OCI-M1 (cell line): Measurements from ENCODE around the gene S100A7A.
"Not testable (repeated sequence)": the region's sequence is repeated elsewhere in the genome, so short reads cannot be mapped to it uniquely, and the experiment has no call there.

Source experiments
- DNase-seq: peaks from one replicate; lab custom pipeline; 2025; lab: John Stamatoyannopoulos, UW

The S100A7A gene

DNA sequence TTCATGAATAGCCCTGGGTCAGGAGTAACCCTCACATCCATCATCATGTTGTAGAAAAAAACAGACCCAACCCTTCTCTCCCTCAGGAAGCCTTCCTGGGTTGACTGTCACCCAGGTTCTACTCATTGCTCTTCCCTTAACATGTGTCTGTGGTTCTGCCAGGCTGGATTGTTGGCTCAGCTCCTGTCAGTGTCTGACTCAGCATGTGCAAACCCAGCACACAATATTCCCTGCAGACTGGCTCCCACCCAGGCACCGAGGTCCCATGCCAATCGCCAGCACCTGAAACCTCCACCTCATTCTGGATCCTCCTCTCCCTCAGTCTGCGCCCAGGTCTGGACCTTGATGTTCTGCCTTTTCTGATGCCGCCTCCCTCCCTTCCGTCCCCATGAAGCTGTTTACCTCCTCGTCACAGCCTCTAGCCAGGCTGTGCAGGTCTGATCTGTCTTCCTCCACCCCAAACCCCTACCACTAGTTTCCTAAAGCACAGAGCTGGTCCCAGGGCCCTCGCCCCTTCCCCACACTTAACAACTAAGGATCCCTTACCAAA, 21.1 kb upstream of the S100A7A start:
- DNase-seq, result no peak

DNA sequence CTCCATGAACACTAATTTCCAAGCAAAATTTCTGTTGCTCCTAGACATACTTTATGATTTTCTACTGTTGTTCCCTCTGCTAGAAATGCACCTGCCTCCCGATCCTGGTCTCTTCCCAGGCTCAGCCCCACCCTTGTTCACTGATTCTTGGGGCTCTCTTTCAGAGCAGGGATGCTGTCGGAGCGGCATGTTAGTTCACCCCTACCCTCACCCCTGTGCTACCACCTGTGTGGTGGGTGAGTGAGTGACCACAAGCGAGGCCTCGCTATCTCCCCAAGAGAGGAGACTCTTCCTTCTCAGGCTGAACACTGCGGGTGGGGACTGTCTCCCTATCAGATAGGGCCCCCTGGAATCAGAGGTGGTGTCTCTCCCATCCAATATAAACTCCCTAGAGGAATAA, 20.5 kb upstream of the S100A7A start:
- DNase-seq, result no peak

DNA sequence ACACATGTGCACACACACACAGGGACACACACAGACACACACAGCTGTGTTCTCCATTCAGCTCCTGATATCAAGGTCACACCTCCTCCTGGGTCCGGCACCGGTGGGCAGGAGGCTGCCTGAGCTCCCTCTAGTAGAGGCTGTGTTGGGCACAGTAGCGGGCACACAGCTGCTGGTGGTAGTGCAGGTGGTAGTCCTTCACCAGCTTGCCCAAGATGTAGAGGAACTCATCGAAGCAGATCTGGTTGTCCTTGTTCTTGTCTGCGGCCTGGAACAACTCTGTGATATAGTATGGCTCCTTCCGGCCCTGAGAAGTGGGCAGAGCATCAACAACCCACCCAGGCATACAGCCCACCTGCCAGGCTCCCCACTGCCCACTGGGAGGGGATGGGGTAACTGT, 19.9 kb upstream of the S100A7A start:
- DNase-seq, result no peak

DNA sequence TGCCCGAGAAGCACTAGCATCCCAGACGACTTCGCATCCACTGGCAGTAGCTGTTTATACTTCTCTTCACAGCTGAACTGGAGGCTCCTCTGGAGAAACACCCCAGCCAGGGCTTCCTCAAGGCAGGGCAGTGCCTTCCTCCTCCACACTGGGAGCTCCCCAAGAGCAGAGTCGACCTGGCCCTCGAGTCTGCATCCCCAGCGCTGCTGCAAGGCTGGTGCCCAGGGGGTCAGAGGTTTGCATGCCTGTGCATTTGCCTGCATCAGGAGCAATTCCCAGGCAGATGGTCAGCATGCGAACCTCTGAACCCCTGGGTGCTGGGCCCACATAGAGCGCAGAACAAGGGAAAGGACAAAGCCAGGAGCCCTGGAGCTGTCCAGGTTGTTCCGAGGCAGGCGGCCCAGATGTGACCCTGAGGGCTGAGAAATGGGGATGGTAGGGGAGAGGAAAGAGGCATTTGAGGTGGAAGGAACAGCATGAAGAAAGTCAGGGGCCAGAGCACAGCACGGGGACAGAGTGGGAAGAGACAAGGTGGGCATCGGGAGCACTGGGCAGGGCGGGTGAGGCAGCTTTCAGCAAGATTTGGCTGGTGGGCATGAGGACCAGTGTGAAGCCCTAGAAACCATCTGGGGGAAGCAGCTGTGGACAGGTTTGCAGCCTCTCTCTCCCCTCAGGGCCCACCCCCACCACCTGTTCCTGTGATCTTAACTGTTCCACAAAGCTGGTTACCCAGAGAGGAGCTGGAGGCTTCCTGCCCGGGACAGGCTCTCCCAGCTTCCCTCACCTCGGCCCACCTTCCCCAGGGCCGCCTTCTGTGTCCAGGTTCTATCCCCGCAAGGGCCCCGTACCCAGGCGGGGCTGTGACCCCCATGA, 19.0 kb upstream of the S100A7A start:
- DNase-seq, result no peak

DNA sequence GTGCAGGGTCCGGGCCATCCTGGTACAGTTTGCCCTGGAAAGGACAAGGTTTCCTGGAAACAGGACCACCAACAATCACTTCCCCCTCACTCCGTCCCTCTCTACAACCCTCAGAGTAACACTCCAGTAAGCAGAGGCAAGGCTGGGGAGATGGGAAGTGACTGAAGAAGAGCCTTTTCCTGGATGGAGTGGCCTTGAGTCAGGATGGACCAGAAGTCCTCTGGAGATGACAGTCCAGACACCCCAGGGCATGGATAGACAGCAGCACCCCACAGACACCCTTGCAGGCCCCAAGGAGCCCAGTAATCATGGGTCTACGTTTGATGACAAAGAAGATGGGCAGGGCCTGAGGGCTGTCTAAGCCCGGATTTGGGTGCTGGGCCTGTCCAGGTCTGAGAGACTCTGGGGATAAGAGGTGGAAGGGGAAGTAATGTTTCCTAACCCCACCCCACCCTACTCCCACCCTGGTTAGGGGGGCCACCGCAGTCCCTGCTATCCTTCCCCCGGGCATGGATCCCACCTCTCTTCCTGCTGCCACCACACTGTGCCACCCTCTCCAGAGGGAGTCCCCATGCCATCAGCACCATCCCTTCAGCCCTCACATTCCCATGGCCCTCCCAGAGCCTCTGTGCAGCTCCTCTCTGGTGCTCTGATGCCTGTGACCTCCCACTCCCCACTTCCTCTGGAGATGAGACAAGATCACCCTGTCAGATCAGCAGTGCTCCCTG, 18.2 kb upstream of the S100A7A start:
- no peak for DNase-seq

DNA sequence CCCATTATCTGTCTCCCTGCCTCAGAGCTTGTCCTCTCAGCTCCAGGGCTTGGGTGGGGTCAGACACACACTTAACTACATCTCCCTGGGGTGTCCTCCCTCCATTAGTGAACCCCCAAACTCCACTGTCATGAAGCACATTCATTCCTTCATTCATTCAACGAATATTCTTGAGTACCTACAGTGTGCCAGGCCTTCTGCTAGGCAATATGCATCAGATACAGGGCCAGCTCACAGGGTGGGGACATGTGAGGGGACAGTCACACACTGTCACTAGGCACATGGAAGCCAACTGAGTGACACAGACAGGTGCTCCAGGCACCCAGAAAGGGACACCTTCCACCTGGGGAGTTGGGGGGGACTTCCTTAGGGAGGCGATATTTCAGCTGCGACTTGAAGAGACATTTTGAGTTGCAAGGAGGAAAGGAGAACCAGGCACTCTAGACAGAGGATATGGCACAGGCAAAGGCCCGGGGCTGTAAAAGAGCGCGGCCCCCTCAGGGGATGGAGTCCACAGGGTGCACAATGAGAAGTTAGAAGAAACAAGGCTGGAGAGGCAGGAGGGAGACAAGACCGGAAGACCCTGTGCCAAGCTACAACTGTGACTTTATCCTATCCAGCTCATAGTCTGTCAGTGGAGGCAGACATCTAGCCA, 16.8 kb upstream of the S100A7A start:
- no peak for DNase-seq

DNA sequence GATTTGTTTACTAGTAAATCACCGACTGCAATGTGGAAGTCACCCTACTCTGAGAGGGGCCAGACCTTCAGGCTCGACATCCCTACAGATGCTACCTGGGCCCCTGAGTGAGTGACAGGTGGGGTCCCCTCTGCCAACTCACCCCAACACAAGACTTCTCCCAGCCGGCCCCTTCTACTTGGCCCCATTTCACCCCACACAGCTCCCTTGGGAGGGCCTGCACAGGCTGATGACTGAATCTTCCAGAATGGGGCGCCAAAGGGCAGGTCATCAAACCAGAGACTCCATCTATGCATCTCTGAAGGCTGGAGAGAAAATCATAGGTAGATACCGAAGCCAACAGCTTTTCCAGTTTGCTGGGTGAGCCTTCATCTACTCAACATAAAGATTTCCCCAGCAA, 16.1 kb upstream of the S100A7A start:
- peak; percentile 51 for DNase-seq

DNA sequence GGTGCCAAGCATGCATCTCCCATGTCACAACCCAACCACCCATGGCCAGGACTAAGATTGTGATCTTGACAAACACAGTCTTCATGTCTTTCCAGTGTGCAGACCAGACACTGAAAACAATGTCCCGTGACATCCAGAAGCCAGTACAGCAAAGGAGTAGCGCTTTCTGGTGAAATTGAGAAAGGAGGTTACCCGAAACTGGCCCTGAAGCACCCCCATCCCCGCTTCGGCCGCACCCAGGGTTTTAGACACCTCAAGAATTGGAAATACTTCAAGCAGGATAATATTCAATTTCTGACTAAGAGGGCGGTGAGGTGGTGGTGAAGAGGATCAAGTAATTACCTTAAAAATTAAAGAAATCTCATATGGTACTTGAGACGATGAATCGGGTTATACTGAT, 14.9 kb upstream of the S100A7A start:
- DNase-seq, result no peak

DNA sequence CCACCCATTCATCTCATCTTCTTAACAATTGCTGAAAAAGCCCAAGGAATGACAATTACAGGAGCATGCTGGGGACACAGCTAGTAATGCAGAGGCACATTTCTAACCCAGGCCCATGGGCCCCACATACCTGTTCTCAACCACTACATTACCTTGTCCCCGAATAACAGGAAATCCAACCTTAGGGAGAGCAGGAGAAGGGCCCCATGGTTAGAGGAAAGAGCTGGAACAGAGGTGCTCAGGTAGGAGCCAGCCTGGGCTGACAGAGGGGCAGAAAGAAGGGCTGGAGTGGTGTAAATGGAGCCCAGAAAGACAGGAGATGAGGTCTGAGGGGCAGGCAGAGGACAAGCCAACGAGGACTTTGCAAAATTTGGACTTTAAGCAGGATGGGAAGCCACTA, 14.1 kb upstream of the S100A7A start:
- no peak for DNase-seq

DNA sequence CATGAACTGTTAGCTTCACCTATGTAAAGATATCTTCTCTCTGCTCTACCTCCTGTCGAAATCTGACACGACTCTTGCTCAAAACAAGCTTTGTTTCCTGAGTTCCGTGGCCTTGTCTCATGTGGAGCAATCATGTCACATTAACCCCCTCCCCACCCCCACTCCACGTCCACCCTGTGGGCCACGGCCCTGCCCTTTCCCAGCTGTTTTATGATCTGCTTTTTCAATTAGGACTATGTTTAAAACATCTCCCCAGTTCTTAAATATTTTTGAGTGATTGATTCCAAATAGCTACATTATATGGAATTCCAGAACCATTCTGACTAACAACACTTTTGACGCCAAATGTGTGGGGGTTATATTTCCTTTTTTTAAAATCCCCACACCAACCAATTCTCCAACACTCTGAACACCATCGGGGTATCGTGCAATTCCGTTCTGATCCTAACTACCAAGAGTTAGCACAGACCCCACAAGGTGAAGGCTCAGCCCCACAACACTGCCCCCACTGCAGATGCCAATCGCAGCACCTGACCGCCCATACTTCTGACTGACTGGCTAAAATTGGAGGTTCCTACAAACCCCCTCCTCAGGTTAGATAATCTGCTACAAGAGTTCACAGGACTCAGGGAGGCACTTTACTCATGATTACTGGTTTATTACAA, 12.8 kb upstream of the S100A7A start:
- no peak for DNase-seq

DNA sequence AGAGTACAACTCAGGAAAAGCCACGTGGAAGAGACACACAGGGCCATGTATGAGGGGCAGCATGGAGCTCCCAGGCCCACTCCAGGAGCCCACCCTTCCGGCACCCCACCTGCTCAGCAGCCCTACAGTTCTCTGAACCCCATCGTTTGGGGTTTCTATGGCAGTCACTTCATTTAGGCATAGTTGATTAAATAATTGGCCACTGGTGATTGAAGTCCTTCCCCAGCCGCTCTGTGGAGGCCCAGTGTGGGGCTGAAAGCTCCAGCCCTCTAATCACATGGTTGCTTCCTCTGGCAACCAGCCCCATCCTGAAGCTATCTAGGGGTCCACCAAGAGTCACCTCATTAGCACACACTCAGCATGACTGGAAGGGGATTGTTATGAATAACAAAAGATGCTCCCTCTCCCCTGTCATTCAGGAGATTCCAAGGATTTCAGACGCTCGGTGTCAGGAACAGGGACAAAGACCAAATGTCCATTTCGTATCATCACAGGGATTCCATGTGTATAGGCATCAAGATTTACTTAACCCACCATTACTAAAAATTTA, 12.2 kb upstream of the S100A7A start:
- no peak for DNase-seq

DNA sequence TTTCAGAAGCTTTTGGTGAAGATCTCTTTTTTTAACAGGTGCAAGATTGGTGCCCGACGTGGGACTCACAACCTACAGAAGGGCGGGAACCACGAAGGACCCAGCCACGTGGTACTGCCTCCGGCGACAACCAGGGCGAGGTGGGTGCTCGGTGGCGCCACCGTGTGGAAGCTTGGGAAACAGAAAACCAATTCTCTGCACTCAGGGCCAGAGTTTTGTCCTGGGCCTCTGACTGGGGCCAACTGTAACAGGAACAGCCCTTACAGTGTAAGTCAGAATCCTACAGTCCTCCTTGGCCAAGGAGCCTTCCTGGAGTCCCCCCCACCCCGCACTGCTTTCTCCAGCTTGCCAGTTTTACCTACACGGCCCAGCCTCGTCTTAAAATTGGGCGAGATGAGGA, 11.6 kb upstream of the S100A7A start:
- peak; percentile 83 for DNase-seq

DNA sequence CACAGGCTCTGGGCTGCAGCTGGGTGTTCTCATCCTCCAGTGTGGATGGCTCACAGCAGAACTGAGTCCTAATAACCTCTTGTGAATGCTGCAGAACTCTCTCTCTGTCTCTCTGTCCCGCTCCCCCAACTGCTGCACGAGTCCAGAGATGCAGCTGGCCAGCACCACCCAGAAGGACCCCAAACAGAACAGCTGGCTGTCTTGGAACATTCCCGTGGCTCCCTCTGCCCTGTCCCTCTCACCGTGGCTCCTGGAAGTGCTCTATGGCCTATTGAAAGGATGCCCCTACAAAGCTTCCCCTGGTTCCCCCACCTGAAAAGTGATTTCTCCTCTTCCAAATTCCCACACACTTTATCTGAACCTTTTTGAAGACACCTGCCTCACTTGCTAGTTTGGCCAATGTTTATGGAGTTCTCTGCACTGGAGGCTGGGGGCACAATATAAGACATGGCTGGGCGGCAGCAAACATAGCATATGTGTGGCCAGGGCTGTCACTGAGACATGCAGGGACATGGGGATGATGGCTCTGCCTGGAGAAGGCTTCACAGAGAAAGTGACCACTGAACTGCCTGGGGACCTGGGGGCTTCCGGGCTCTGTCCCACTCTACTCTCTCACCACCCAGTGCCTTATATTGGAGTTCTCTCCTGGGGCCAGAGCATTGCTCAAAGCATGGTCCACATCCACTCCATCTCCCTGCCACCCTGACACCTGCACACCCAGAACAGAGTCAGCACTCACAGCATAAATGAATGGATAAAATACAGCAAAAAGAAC, 10.3 kb upstream of the S100A7A start:
- not testable (repeated sequence) for DNase-seq

DNA sequence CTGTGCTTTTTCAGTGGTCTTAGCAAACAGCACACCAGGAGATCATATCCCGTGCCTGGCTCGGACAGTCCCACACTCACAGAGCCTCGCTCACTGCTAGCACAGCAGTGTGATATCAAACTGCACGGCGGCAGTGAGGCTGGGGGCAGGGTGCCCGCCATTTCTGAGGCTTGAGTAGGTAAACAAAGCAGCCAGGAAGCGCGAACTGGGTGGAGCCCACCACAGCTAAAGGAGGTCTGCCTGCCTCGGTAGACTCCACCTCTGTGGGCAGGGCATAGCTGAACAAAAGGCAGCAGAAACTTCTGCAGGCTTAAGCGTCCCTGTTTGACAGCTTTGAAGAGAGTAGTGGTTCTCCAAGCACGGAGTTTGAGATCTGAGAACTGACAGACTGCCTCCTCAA, 9.0 kb upstream of the S100A7A start:
- not testable (repeated sequence) for DNase-seq

DNA sequence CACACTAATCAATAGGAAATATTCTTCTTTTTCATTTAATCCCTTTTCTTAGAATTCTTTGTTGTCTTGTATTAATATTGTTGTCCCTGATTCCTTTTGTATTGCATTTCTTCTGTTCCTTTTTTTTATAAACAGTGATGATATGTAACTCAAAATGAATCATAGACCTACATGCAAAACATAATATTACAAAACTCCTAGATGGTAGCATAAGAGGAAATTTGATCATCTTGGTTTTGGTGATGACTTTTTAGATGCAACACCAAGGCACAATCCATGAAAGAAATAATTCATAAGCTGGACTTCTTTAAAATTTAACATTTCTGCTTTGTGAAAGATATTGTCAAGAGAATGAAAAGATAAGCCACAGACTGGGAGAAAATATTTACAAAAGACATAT, 2.4 kb upstream of the S100A7A start:
- not testable (repeated sequence) for DNase-seq

DNA sequence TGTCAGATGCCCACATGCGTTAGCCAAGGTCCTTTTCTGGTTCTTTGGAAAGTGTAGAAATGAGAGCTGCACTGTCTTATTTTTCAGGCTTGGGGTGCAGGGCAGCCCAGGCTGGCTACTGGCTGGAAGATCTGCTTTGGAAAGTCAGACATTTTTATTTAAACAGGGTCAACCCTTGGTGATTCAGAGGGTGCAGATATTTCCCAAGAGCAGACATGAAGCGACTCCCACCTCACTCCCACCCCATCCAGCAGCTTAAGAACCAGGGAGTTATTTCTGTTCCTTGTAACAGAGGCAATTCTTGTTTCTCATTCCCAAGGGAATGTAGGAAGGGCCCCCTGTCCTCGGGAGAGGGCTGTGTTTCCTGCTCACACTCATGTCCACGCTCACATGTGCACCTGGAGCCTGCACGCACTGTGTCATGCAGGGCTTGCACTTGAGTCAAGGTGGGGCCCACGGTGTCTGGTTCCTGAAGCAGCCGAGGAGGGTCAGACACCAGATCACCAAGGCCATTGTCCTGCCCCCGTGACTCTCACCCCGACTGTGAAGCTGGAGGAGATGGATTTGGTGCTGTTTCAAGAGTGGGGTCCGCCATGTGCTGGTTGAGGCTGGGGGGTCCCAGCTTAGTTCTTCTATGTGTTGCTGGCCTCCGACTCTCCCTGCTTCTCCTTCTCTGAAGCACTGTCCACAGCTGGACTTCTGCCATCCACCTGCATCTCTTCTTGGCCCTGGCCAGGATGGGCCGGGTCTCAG, 992 bp downstream of the S100A7A start:
- DNase-seq, result no peak

DNA sequence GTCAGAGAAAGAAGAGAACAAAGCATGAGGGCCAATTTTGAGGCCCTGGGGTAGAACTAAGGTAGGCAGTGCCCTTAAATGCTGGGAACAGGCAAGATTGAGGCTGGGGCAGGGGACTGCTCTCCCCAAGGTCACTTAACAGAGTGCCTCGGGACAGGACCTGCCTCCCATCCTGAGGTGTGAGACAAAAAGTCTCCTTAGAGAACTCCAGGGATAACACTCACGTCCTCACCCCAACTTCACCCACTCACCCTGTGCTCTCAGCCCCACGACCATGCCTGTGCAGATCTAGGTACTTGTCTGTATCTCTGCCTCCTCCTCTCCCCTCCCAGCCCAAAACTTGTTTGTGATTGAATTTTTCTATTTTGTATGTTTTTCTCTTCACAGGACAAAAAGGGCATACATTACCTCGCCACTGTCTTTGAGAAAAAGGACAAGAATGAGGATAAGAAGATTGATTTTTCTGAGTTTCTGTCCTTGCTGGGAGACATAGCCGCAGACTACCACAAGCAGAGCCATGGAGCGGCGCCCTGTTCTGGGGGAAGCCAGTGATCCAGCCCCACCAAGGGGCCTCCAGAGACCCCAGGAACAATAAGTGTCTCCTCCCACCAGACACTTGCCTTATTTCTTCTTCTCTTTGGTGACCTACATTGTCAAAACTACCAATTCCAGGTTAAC, 2.6 kb downstream of the S100A7A start:
- not testable (repeated sequence) for DNase-seq

DNA sequence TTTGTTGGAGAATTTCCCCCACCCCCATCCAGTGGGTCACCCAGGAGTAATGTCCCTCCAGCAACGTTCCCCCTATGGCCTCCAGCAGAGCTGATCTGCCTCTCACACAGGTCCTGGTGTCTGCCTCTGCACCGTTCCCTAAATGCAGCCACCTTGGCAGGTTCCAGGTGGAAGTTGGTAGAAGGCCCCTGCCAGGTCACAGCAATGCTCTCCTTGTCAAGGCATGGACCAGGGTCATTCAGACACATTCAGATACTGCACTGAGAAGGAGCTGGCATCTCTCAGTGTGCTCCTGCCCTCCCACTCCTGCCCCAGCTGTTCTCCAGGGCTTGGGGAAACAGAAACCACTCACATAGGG, 3.1 kb downstream of the S100A7A start:
- DNase-seq, result not testable (repeated sequence)

DNA sequence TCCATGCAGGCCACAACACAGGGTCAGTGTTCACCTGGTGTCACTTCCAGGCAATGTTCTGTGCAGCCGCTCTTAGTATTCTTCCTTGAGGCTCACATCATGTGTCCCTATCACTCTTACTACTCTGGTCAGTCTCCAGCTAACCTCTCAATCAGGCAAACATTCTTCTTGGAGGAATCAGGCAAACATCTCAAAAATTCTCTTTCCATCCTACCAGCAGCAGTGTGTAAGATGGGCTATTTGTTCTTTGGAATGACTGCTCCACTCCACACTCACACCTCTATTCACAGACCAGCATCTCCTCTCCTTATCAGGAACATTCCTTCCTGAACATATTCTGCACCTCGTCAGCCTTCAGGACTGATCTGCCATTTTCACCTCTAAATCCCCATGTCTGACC, 4.0 kb downstream of the S100A7A start:
- DNase-seq, result no peak
